Hepatocyte (in vitro differentiated cells): ENCODE results near the gene ZFP37. TPM values are rescaled to one million over a fixed set of nuclear protein-coding genes. Genes with fewer than 3 reads are reported as not detected.

ENCODE experiments used
- DNase-seq: peaks from one replicate; pipeline ENCODE4 v3.0.0-alpha.2; 2016; ENCODE audit warnings: low spot score
- H2AFZ ChIP-seq: fragments of 200-600 bp; sonication (generic); 2 replicates; pipeline ENCODE4 v1.6.0; 2016; ENCODE audit warnings: antibody characterized with exemption, mild to moderate bottlenecking
- H3K27ac ChIP-seq: fragments of 200-600 bp; sonication (generic); 2 replicates; pipeline ENCODE4 v1.5.1; 2016; ENCODE audit warnings: mild to moderate bottlenecking
- H3K27me3 ChIP-seq: fragments of 200-600 bp; sonication (generic); 2 replicates; pipeline ENCODE4 v1.6.1; 2016
- H3K36me3 ChIP-seq: fragments of 200-600 bp; sonication (generic); replicated peaks from 2 replicates; pipeline ENCODE4 v1.5.1; 2016; ENCODE audit warnings: low read depth; ENCODE audit not compliant: insufficient read depth
- H3K4me1 ChIP-seq: fragments of 200-600 bp; sonication (generic); 2 replicates; pipeline ENCODE4 v1.5.1; 2016; ENCODE audit warnings: mild to moderate bottlenecking, moderate library complexity; ENCODE audit not compliant: insufficient read depth
- H3K4me2 ChIP-seq: fragments of 200-600 bp; sonication (generic); 2 replicates; pipeline ENCODE4 v1.6.0; 2016
- H3K4me3 ChIP-seq: fragments of 200-600 bp; sonication (generic); 2 replicates; pipeline ENCODE4 v1.5.1; 2016; ENCODE audit warnings: mild to moderate bottlenecking
- H3K79me2 ChIP-seq: fragments of 200-600 bp; sonication (generic); 2 replicates; pipeline ENCODE4 v1.6.0; 2017; ENCODE audit warnings: mild to moderate bottlenecking
- H3K9me2 ChIP-seq: fragments of 200-600 bp; sonication (generic); replicated peaks from 2 replicates; pipeline ENCODE4 v1.6.0; 2017; ENCODE audit warnings: mild to moderate bottlenecking; ENCODE audit not compliant: insufficient read depth
- H3K9me3 ChIP-seq: fragments of 200-600 bp; sonication (generic); 2 replicates; pipeline ENCODE4 v1.5.1; 2016; ENCODE audit warnings: low read depth, mild to moderate bottlenecking
- H4K20me1 ChIP-seq: fragments of 200-600 bp; sonication (generic); 2 replicates; pipeline ENCODE4 v1.6.0; 2016; ENCODE audit warnings: mild to moderate bottlenecking; ENCODE audit not compliant: insufficient read depth, poor library complexity, severe bottlenecking
- EZH2 ChIP-seq: fragments of 200-600 bp; sonication (generic); IDR thresholded peaks from 2 replicates; pipeline ENCODE4 v1.6.1; 2016; ENCODE audit warnings: antibody characterized with exemption, mild to moderate bottlenecking, borderline replicate concordance
- EZH2phosphoT487 ChIP-seq: fragments of 200-600 bp; sonication (generic); IDR thresholded peaks from one replicate; pipeline ENCODE4 v1.6.1; 2018; ENCODE audit warnings: antibody characterized with exemption, mild to moderate bottlenecking, low read depth, moderate library complexity; ENCODE audit not compliant: unreplicated experiment, severe bottlenecking
- WGBS: methylation state at CpG from one replicate; pipeline ENCODE4 v1.1.6; 2016; ENCODE audit warnings: low lambda C conversion rate; ENCODE audit errors: missing lambda C conversion rate; 5-methylcytosine and 5-hydroxymethylcytosine counted together
- polyA plus RNA-seq: library from polyadenylated mRNA; unstranded; fragments of >200 nt; fragmentation: Nextera tagmentation; extraction: Ambion mirVana; gene quantifications from 2 replicates; pipeline ENCODE4 v1.2.1, GENCODE V29; 2016
- total RNA-seq: library from RNA; depleted of rRNA; stranded (reverse); fragments of >200 nt; gene quantifications from 2 replicates; pipeline ENCODE4 v1.2.3, GENCODE V29; 2014
- TF ChIP-seq, protein P1 (sequence below): fragments of 200-600 bp; sonication (generic); IDR thresholded peaks from 2 replicates; pipeline ENCODE4 v1.5.1; 2016; ENCODE audit warnings: antibody characterized with exemption, mild to moderate bottlenecking; ENCODE audit not compliant: poor library complexity

The ZFP37 gene
- total and polyA plus RNA-seq, 2 experiments from 2014 or later: 2.0 to 4.1 TPM

DNA sequence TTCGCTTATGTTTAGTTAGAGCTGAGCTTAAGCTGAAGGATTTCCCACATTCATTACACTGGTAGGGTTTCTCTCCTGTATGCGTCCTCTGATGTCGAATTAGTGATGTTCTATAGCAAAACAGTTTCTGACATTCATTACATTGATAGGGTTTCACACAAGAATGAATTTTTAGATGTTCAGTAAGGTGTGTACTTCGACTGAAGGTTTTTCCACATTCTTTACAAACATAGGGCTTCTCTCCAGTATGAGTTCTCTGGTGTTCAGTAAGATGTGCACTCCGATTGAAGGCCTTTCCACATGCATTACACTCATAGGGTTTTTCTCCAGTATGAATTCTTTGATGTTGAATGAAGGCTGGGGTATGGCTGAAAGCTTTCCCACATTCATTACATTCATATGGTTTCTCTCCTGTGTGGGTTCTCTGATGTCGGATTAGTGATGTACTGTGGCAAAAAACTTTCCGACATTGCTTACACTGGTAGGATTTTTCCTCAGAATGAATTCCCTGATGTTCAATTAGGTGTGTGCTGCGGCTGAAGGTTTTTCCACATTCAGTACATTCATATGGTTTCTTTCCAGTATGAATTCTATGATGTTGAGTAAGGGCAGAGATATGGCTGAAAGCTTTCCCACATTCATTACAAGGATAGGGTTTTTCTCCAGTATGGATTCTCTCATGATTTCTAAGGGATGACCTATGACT is 59.1 kb downstream of the ZFP37 start:
- WGBS: 90% methylated on average over 8 of the region's 8 CpGs
- no peaks in the 10 kb centered on the region for H4K20me1 ChIP-seq
- no peaks in the 10 kb centered on the region for H3K27me3 ChIP-seq
- TF ChIP-seq EZH2phosphoT487 (no peak), EZH2 (no peak)
- TF ChIP-seq, protein P1, sequence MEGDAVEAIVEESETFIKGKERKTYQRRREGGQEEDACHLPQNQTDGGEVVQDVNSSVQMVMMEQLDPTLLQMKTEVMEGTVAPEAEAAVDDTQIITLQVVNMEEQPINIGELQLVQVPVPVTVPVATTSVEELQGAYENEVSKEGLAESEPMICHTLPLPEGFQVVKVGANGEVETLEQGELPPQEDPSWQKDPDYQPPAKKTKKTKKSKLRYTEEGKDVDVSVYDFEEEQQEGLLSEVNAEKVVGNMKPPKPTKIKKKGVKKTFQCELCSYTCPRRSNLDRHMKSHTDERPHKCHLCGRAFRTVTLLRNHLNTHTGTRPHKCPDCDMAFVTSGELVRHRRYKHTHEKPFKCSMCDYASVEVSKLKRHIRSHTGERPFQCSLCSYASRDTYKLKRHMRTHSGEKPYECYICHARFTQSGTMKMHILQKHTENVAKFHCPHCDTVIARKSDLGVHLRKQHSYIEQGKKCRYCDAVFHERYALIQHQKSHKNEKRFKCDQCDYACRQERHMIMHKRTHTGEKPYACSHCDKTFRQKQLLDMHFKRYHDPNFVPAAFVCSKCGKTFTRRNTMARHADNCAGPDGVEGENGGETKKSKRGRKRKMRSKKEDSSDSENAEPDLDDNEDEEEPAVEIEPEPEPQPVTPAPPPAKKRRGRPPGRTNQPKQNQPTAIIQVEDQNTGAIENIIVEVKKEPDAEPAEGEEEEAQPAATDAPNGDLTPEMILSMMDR: no peak
- H3K4me1 ChIP-seq: no peaks in the 10 kb centered on the region
- no peak overlapping the region for H2AFZ ChIP-seq
- H3K36me3 ChIP-seq: no peaks in the 10 kb centered on the region
- H3K79me2 ChIP-seq: no peaks in the 10 kb centered on the region
- H3K27ac ChIP-seq: no peak overlapping the region
- H3K9me3 ChIP-seq: peaks cover 54% of the 10 kb centered on the region
- H3K4me2 ChIP-seq: no peak overlapping the region
- H3K9me2 ChIP-seq: no peaks in the 10 kb centered on the region
- no peak overlapping the region for H3K4me3 ChIP-seq
- DNase-seq: no peak

Other genes with a start within 250 kb of the ZFP37 start
- gene SLC46A2, start 165.8 kb downstream of the ZFP37 start, total RNA-seq: not detected in 2 replicates
- not detected in 2 replicates for gene SLC46A2, start 165.8 kb downstream of the ZFP37 start, polyA plus RNA-seq
- 2.8 and 5.7 TPM in 2 replicates for gene ZNF883, start 44.5 kb downstream of the ZFP37 start, total RNA-seq
- 3.4 and 4.1 TPM in 2 replicates for gene ZNF883, start 44.5 kb downstream of the ZFP37 start, polyA plus RNA-seq
- gene SLC31A2, start 94.3 kb upstream of the ZFP37 start, total RNA-seq: 20.1 and 24.1 TPM in 2 replicates
- gene SLC31A2, start 94.3 kb upstream of the ZFP37 start, polyA plus RNA-seq: 18.7 and 26.9 TPM in 2 replicates
- gene FKBP15, start 164.6 kb upstream of the ZFP37 start, total RNA-seq: 13.7 and 17.7 TPM in 2 replicates
- gene FKBP15, start 164.6 kb upstream of the ZFP37 start, polyA plus RNA-seq: 7.7 and 14.5 TPM in 2 replicates
- gene SLC31A1, start 164.8 kb upstream of the ZFP37 start, total RNA-seq: 43.3 TPM in 2 replicates
- gene SLC31A1, start 164.8 kb upstream of the ZFP37 start, polyA plus RNA-seq: 24.5 and 29.7 TPM in 2 replicates
- gene CDC26, start 218.8 kb upstream of the ZFP37 start, total RNA-seq: 39.8 and 45.9 TPM in 2 replicates
- 62.5 and 77.2 TPM in 2 replicates for gene CDC26, start 218.8 kb upstream of the ZFP37 start, polyA plus RNA-seq
- 23.4 and 27.3 TPM in 2 replicates for gene PRPF4, start 218.9 kb upstream of the ZFP37 start, total RNA-seq
- 24.1 and 28.8 TPM in 2 replicates for gene PRPF4, start 218.9 kb upstream of the ZFP37 start, polyA plus RNA-seq
- 0.43 and 3.9 TPM in 2 replicates for gene RNF183, start 246.7 kb upstream of the ZFP37 start, total RNA-seq
- gene RNF183, start 246.7 kb upstream of the ZFP37 start, polyA plus RNA-seq: 0.21 and 0.85 TPM in 2 replicates